GM23338 (cell line): ENCODE results near the gene PLIN5. TPM values are rescaled to one million over a fixed set of nuclear protein-coding genes. Genes with fewer than 3 reads are reported as not detected.

Source experiments
- ATAC-seq: fragments of 200-7000 bp; cut with Tn5 transposase; 3 replicates; pipeline ENCODE4 v1.9.1; 2020
- DNase-seq: peaks from one replicate; pipeline ENCODE4 v3.0.0-alpha.2; 2015; ENCODE audit warnings: low spot score
- H2AFZ ChIP-seq: fragments of 200-600 bp; sonication (generic); 2 replicates; pipeline ENCODE4 v1.8.0; 2016; ENCODE audit warnings: antibody characterized with exemption, mild to moderate bottlenecking, moderate library complexity
- H3F3A ChIP-seq: fragments of 200-600 bp; sonication (generic); replicated peaks from 2 replicates; pipeline ENCODE4 v1.8.0; 2017; ENCODE audit warnings: antibody characterized with exemption, mixed run types, low read depth
- H3K27ac ChIP-seq: fragments of 200-600 bp; sonication (generic); 2 replicates; pipeline ENCODE4 v1.6.1; 2016; ENCODE audit warnings: low read depth
- H3K27me3 ChIP-seq: fragments of 200-600 bp; sonication (generic); 2 replicates; pipeline ENCODE4 v1.8.0; 2016; ENCODE audit warnings: mild to moderate bottlenecking, mixed run types, moderate library complexity; ENCODE audit not compliant: insufficient read depth
- H3K36me3 ChIP-seq: fragments of 200-600 bp; sonication (generic); 2 replicates; pipeline ENCODE4 v1.8.0; 2016; ENCODE audit warnings: mild to moderate bottlenecking; ENCODE audit not compliant: insufficient read depth
- H3K4me1 ChIP-seq: fragments of 200-600 bp; sonication (generic); 2 replicates; pipeline ENCODE4 v1.8.0; 2016; ENCODE audit warnings: mild to moderate bottlenecking, moderate library complexity; ENCODE audit not compliant: insufficient read depth
- H3K4me2 ChIP-seq: fragments of 200-600 bp; sonication (generic); 2 replicates; pipeline ENCODE4 v1.7.1; 2017; ENCODE audit warnings: mixed run types
- H3K4me3 ChIP-seq: fragments of 200-600 bp; sonication (generic); 2 replicates; pipeline ENCODE4 v1.6.1; 2016; ENCODE audit warnings: mixed run types
- H3K79me2 ChIP-seq: fragments of 200-600 bp; sonication (generic); replicated peaks from 2 replicates; pipeline ENCODE4 v1.8.0; 2017; ENCODE audit warnings: mild to moderate bottlenecking; ENCODE audit not compliant: insufficient read depth
- H3K9me2 ChIP-seq: fragments of 200-600 bp; sonication (generic); 2 replicates; pipeline ENCODE4 v1.8.0; 2017; ENCODE audit not compliant: insufficient read depth
- H4K20me1 ChIP-seq: fragments of 200-600 bp; sonication (generic); replicated peaks from 2 replicates; pipeline ENCODE4 v1.8.0; 2017; ENCODE audit warnings: mild to moderate bottlenecking; ENCODE audit not compliant: insufficient read depth
- H3K27ac Mint-ChIP-seq: 2 replicates; pipeline ENCODE4 v1.8.0; 2020; ENCODE audit warnings: inconsistent platforms, mild to moderate bottlenecking, moderate library complexity, mixed read lengths
- H3K27me3 Mint-ChIP-seq: 3 replicates; pipeline ENCODE4 v1.8.0; 2022; ENCODE audit warnings: low read depth, mild to moderate bottlenecking, moderate library complexity, mixed read lengths, inconsistent platforms; ENCODE audit not compliant: insufficient read depth, poor library complexity
- H3K36me3 Mint-ChIP-seq: 3 replicates; pipeline ENCODE4 v1.8.0; 2021; ENCODE audit warnings: low read depth, mild to moderate bottlenecking, inconsistent platforms, moderate library complexity, mixed read lengths
- H3K4me1 Mint-ChIP-seq: 3 replicates; pipeline ENCODE4 v1.8.0; 2020; ENCODE audit warnings: mild to moderate bottlenecking, inconsistent platforms, mixed read lengths
- H3K4me3 Mint-ChIP-seq: 3 replicates; pipeline ENCODE4 v1.8.0; 2021; ENCODE audit warnings: moderate library complexity, mild to moderate bottlenecking, inconsistent platforms, mixed read lengths
- H3K9me3 Mint-ChIP-seq: 3 replicates; pipeline ENCODE4 v1.8.0; 2020; ENCODE audit warnings: moderate library complexity, mild to moderate bottlenecking, inconsistent platforms, mixed read lengths
- CREB1 ChIP-seq: fragments of 250-450 bp; sonication (Bioruptor Pico); IDR thresholded peaks from 2 replicates; pipeline ENCODE4 v1.5.0; 2020; ENCODE audit warnings: low read depth, mild to moderate bottlenecking, moderate library complexity
- ETS1 ChIP-seq: IDR thresholded peaks from 2 replicates; pipeline ENCODE4 v1.6.1; 2016; ENCODE audit warnings: antibody characterized with exemption
- EZH2 ChIP-seq: fragments of 200-600 bp; sonication (generic); IDR thresholded peaks from one replicate; pipeline ENCODE4 v1.8.0; 2017; ENCODE audit warnings: antibody characterized with exemption, mild to moderate bottlenecking, low read depth; ENCODE audit not compliant: unreplicated experiment
- EZH2phosphoT487 ChIP-seq: fragments of 200-600 bp; sonication (generic); IDR thresholded peaks from one replicate; pipeline ENCODE4 v1.8.1; 2018; ENCODE audit warnings: antibody characterized with exemption; ENCODE audit not compliant: unreplicated experiment
- JUNB ChIP-seq: IDR thresholded peaks from one replicate; pipeline ENCODE4 v1.6.1; 2016; ENCODE audit warnings: antibody characterized with exemption; ENCODE audit not compliant: unreplicated experiment
- NANOG ChIP-seq: IDR thresholded peaks from 2 replicates; pipeline ENCODE4 v1.6.1; 2016; ENCODE audit warnings: antibody characterized with exemption, borderline replicate concordance
- POLR2AphosphoS5 ChIP-seq: IDR thresholded peaks from 2 replicates; pipeline ENCODE4 v1.6.1; 2016; ENCODE audit warnings: antibody characterized with exemption, low read depth
- REST ChIP-seq: IDR thresholded peaks from one replicate; pipeline ENCODE4 v1.6.1; 2018; ENCODE audit warnings: antibody characterized with exemption; ENCODE audit not compliant: unreplicated experiment
- STAT1 ChIP-seq: IDR thresholded peaks from one replicate; pipeline ENCODE4 v1.6.1; 2016; ENCODE audit warnings: antibody characterized with exemption; ENCODE audit not compliant: unreplicated experiment
- ZNF114 ChIP-seq: fragments of 250-450 bp; sonication (Bioruptor Pico); IDR thresholded peaks from 2 replicates; pipeline ENCODE4 v1.5.0; 2020; ENCODE audit warnings: mild to moderate bottlenecking, moderate library complexity
- ZNF331 ChIP-seq: fragments of 250-450 bp; sonication (Bioruptor Pico); IDR thresholded peaks from 2 replicates; pipeline ENCODE4 v1.5.0; 2020; ENCODE audit warnings: low read depth, mild to moderate bottlenecking, moderate library complexity
- ZNF462 ChIP-seq: fragments of 250-450 bp; sonication (Bioruptor Pico); IDR thresholded peaks from 2 replicates; pipeline ENCODE4 v1.5.0; 2020; ENCODE audit warnings: mild to moderate bottlenecking, moderate library complexity
- polyA plus RNA-seq: library from polyadenylated mRNA; unstranded; fragments of >200 nt; fragmentation: Nextera tagmentation; extraction: Ambion mirVana; gene quantifications from 2 replicates; pipeline ENCODE4 v1.2.1, GENCODE V29; 2016
- total RNA-seq: library from RNA; depleted of rRNA; stranded (reverse); fragments of >200 nt; shearing (Covaris generic); gene quantifications from 2 replicates; pipeline ENCODE4 v1.2.3, GENCODE V29; 2014
- TF ChIP-seq, protein P1 (sequence below), 2 experiments: fragments of 200-600 bp in 1 of 2; sonication (generic) in 1 of 2; conservative IDR thresholded peaks; 2 replicates each; pipeline versions ENCODE4 v1.5.1 to v1.6.1; 2016 to 2017; ENCODE audit warnings: antibody characterized with exemption in 2 of 2, low read depth in 2 of 2, mild to moderate bottlenecking in 2 of 2, moderate library complexity in 1 of 2

PLIN5 gene
- total and polyA plus RNA-seq, 2 experiments from 2014 or later, result 1.9 to 3.5 TPM

GRCh38 chr19:4550479-4551050, 15.5 kb upstream of the PLIN5 start:
- 0 out of 2 replicates have a peak, but pooled peaks cover under 1% of the 10 kb centered on the region for H3F3A ChIP-seq
- H3K27ac ChIP-seq, result no peak overlapping the region
- no peaks in the 10 kb centered on the region for H3K4me1 Mint-ChIP-seq
- DNase-seq (no peak), ATAC-seq (no peak)
- H3K27ac Mint-ChIP-seq, result no peak overlapping the region
- H3K4me3 Mint-ChIP-seq, result no peak overlapping the region
- no peak overlapping the region for H3K4me2 ChIP-seq
- H3K27me3 Mint-ChIP-seq, result peaks cover 15% of the 10 kb centered on the region
- peaks cover 4% of the 10 kb centered on the region for H3K36me3 ChIP-seq
- H2AFZ ChIP-seq, result no peak overlapping the region
- no peaks in the 10 kb centered on the region for H3K27me3 ChIP-seq
- no peaks in the 10 kb centered on the region for H3K9me3 Mint-ChIP-seq
- peaks cover 4% of the 10 kb centered on the region; the same call in 1 of the 2 replicates for H4K20me1 ChIP-seq
- no peak overlapping the region for H3K4me3 ChIP-seq
- TF ChIP-seq EZH2phosphoT487 (no peak), POLR2AphosphoS5 (no peak), EZH2 (no peak), REST (no peak), ZNF331 (no peak), ZNF462 (no peak), JUNB (no peak), NANOG (no peak), ETS1 (no peak), STAT1 (no peak), ZNF114 (CRISPR knock-in tag) (no peak), CREB1 (CRISPR knock-in tag) (no peak)
- TF ChIP-seq, protein P1, sequence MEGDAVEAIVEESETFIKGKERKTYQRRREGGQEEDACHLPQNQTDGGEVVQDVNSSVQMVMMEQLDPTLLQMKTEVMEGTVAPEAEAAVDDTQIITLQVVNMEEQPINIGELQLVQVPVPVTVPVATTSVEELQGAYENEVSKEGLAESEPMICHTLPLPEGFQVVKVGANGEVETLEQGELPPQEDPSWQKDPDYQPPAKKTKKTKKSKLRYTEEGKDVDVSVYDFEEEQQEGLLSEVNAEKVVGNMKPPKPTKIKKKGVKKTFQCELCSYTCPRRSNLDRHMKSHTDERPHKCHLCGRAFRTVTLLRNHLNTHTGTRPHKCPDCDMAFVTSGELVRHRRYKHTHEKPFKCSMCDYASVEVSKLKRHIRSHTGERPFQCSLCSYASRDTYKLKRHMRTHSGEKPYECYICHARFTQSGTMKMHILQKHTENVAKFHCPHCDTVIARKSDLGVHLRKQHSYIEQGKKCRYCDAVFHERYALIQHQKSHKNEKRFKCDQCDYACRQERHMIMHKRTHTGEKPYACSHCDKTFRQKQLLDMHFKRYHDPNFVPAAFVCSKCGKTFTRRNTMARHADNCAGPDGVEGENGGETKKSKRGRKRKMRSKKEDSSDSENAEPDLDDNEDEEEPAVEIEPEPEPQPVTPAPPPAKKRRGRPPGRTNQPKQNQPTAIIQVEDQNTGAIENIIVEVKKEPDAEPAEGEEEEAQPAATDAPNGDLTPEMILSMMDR (conservative IDR thresholded peaks at IDR 0.05; ENCODE audit: low read depth in 2 of 2), result no peak
- peaks cover 55% of the 10 kb centered on the region for H3K36me3 Mint-ChIP-seq
- H3K9me2 ChIP-seq, result no peaks in the 10 kb centered on the region
- no peaks in the 10 kb centered on the region for H3K4me1 ChIP-seq
- no peaks in the 10 kb centered on the region for H3K79me2 ChIP-seq
